ENCODE data around the gene PLPPR1. TPM values are rescaled to one million over a fixed set of nuclear protein-coding genes. Genes with fewer than 3 reads are reported as not detected.

Gene PLPPR1
- total RNA-seq, 6 experiments from 2014 or later: not detected

DNA sequence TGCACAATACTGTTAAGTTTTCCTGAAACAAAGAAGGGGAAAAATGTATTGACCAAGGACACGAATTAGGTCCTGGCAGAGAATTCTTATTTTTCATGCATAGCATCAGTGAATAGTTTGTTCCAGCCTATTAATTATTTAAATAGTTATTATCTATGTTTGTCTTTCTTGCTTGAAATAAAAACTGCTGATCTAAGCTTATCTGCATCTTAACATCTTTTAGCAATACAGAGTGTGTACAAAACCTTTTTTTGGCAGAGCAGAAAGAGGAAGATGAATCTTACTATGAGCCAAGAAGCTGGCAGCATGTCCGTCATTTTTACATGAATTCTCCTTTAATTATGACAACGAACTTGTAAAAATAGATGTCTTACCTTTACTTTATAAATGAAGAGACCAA is 23.3 kb upstream of the PLPPR1 start:
- Mint-ChIP-seq H3K27ac (no peak overlapping the region), H3K9me3 (peaks cover 39% of the 10 kb centered on the region), H3K36me3 (ENCODE audit: low read depth) (no peaks in the 10 kb centered on the region; the same call in 1 of the 2 replicates), H3K27me3 (ENCODE audit: insufficient read depth) (no peaks in the 10 kb centered on the region; the same call in 1 of the 2 replicates), H3K4me3 (no peak overlapping the region), H3K4me1 (ENCODE audit: low read depth) (no peaks in the 10 kb centered on the region)
- no peak for TF ChIP-seq CTCF (IDR thresholded peaks at IDR 0.05)
- no peak for DNase-seq

GRCh38 chr9:101014566-101014965 is 14.0 kb upstream of the PLPPR1 start:
- Mint-ChIP-seq H3K36me3 (ENCODE audit: low read depth) (no peaks in the 10 kb centered on the region), H3K9me3 (peaks cover 24% of the 10 kb centered on the region), H3K4me3 (no peak overlapping the region), H3K27me3 (ENCODE audit: insufficient read depth) (no peaks in the 10 kb centered on the region), H3K4me1 (ENCODE audit: low read depth) (no peaks in the 10 kb centered on the region), H3K27ac (no peak overlapping the region)
- TF ChIP-seq CTCF (IDR thresholded peaks at IDR 0.05): no peak
- DNase-seq: no peak

- Mint-ChIP-seq H3K27ac (no peak overlapping the region), H3K27me3 (ENCODE audit: insufficient read depth) (no peaks in the 10 kb centered on the region), H3K4me1 (ENCODE audit: low read depth) (no peaks in the 10 kb centered on the region), H3K9me3 (peaks cover 26% of the 10 kb centered on the region), H3K4me3 (no peak overlapping the region), H3K36me3 (ENCODE audit: low read depth) (no peaks in the 10 kb centered on the region)
- no peak for DNase-seq
- TF ChIP-seq CTCF (IDR thresholded peaks at IDR 0.05): no peak
Observed at GRCh38 chr9:101018467-101018866, 10.1 kb upstream of the PLPPR1 start.

- no peak overlapping the region for H3K4me3 Mint-ChIP-seq
- no peak overlapping the region for H3K27ac Mint-ChIP-seq
- no peaks in the 10 kb centered on the region for H3K36me3 Mint-ChIP-seq (ENCODE audit: low read depth)
Observed at GRCh38 chr9:101022704-101023103, 5.8 kb upstream of the PLPPR1 start.

DNA sequence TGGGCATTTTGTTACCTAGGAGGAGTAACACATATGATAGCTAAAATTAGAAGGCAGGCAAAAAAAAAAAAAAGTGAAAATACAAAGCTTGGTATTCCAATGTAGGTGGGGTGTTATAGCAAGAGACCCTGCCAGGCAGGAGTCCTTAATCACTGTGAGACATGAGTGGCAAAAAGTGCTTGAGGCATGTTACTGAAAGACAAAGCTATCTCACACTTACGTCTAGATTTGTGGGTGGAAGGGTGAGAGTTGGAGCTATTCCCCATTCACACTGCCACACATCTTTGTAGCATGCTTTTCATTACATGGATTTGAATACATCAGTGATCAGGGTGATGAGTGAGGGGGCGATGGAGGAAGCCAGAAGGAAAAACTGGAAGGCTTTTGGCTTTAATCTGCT is 2.6 kb upstream of the PLPPR1 start:
- no peak for TF ChIP-seq CTCF (IDR thresholded peaks at IDR 0.05)
- DNase-seq: no peak
- H3K9me3 Mint-ChIP-seq: peaks cover 30% of the 10 kb centered on the region
- no peak overlapping the region for H3K27ac Mint-ChIP-seq
- H3K4me3 Mint-ChIP-seq: no peak overlapping the region
- no peaks in the 10 kb centered on the region for H3K4me1 Mint-ChIP-seq (ENCODE audit: low read depth)
- H3K27me3 Mint-ChIP-seq (ENCODE audit: insufficient read depth): peaks cover 7% of the 10 kb centered on the region; the same call in 1 of the 2 replicates
- H3K36me3 Mint-ChIP-seq (ENCODE audit: low read depth): no peaks in the 10 kb centered on the region

More at GRCh38 chr9:101022704-101023103, 5.8 kb upstream of the PLPPR1 start:
- no peaks in the 10 kb centered on the region for H3K27me3 Mint-ChIP-seq (ENCODE audit: insufficient read depth)
- no peaks in the 10 kb centered on the region for H3K4me1 Mint-ChIP-seq (ENCODE audit: low read depth)
- peaks cover 26% of the 10 kb centered on the region for H3K9me3 Mint-ChIP-seq
- DNase-seq: no peak
- no peak for TF ChIP-seq CTCF (IDR thresholded peaks at IDR 0.05)

- Mint-ChIP-seq H3K27me3 (ENCODE audit: insufficient read depth) (peaks cover 7% of the 10 kb centered on the region; the same call in 1 of the 2 replicates), H3K4me1 (ENCODE audit: low read depth) (no peaks in the 10 kb centered on the region), H3K4me3 (no peak overlapping the region), H3K9me3 (peaks cover 27% of the 10 kb centered on the region), H3K36me3 (ENCODE audit: low read depth) (no peaks in the 10 kb centered on the region), H3K27ac (no peak overlapping the region)
- no peak for TF ChIP-seq CTCF (IDR thresholded peaks at IDR 0.05)
- DNase-seq: no peak
Observed at GRCh38 chr9:101026824-101027223, 1.7 kb upstream of the PLPPR1 start.

Data from HFFc6 (cell line).